HUES48 (cell line): ENCODE results near the gene NPAS2.

Experiments
- H3K27ac ChIP-seq: one replicate; pipeline ENCODE4 v1.7.0; 2013; ENCODE audit warnings: low read depth, low read length, inconsistent platforms
- H3K27me3 ChIP-seq: 2 replicates; pipeline ENCODE4 v1.6.1; 2013; ENCODE audit warnings: mild to moderate bottlenecking, low read length; ENCODE audit not compliant: control insufficient read depth, insufficient read depth
- H3K36me3 ChIP-seq: 2 replicates; pipeline ENCODE4 v1.6.1; 2013; ENCODE audit warnings: low read length; ENCODE audit not compliant: control insufficient read depth, insufficient read depth
- H3K4me1 ChIP-seq: 2 replicates; pipeline ENCODE4 v1.6.1; 2013; ENCODE audit warnings: mild to moderate bottlenecking, low read length; ENCODE audit not compliant: control insufficient read depth, insufficient read depth
- H3K4me3 ChIP-seq: 2 replicates; pipeline ENCODE4 v1.5.1; 2013; ENCODE audit warnings: mild to moderate bottlenecking, low read depth, low read length
- H3K9ac ChIP-seq: 2 replicates; pipeline ENCODE4 v1.6.1; 2013; ENCODE audit warnings: mild to moderate bottlenecking, low read depth, low read length, moderate library complexity
- H3K9me3 ChIP-seq: 2 replicates; pipeline ENCODE4 v1.6.1; 2013; ENCODE audit warnings: low read length; ENCODE audit not compliant: control insufficient read depth, insufficient read depth

NPAS2 gene

GRCh38 chr2:100919316-100919715 lies 99.4 kb downstream of the NPAS2 start:
- Histone ChIP-seq H3K27ac (no peak overlapping the region), H3K36me3 (no peaks in the 10 kb centered on the region), H3K9ac (no peak overlapping the region), H3K27me3 (no peaks in the 10 kb centered on the region), H3K9me3 (no peaks in the 10 kb centered on the region), H3K4me1 (no peaks in the 10 kb centered on the region), H3K4me3 (no peak overlapping the region)

GRCh38 chr2:100921685-100922161 lies 101.8 kb downstream of the NPAS2 start:
- no peaks in the 10 kb centered on the region for H3K4me1 ChIP-seq
- H3K27ac ChIP-seq, result no peak overlapping the region
- no peaks in the 10 kb centered on the region for H3K27me3 ChIP-seq
- no peaks in the 10 kb centered on the region for H3K36me3 ChIP-seq
- H3K9ac ChIP-seq, result no peak overlapping the region
- H3K9me3 ChIP-seq, result no peaks in the 10 kb centered on the region
- no peak overlapping the region for H3K4me3 ChIP-seq

GRCh38 chr2:100923461-100924060 lies 103.6 kb downstream of the NPAS2 start:
- Histone ChIP-seq H3K36me3 (no peaks in the 10 kb centered on the region), H3K27me3 (no peaks in the 10 kb centered on the region), H3K4me1 (no peaks in the 10 kb centered on the region), H3K9ac (no peak overlapping the region), H3K9me3 (no peaks in the 10 kb centered on the region), H3K27ac (no peak overlapping the region), H3K4me3 (no peak overlapping the region)

- Histone ChIP-seq H3K9ac (no peak overlapping the region), H3K36me3 (no peaks in the 10 kb centered on the region), H3K4me3 (no peak overlapping the region), H3K27ac (no peak overlapping the region), H3K9me3 (no peaks in the 10 kb centered on the region), H3K27me3 (no peaks in the 10 kb centered on the region), H3K4me1 (no peaks in the 10 kb centered on the region)
Measured at GRCh38 chr2:100924122-100924519, 104.2 kb downstream of the NPAS2 start.

GRCh38 chr2:100924520-100925451 lies 104.8 kb downstream of the NPAS2 start:
- no peaks in the 10 kb centered on the region for H3K36me3 ChIP-seq
- H3K9ac ChIP-seq, result no peak overlapping the region; the same call in 1 of the 2 replicates
- no peak overlapping the region for H3K27ac ChIP-seq
- H3K4me1 ChIP-seq, result no peaks in the 10 kb centered on the region
- no peaks in the 10 kb centered on the region for H3K27me3 ChIP-seq
- no peak overlapping the region for H3K4me3 ChIP-seq
- no peaks in the 10 kb centered on the region for H3K9me3 ChIP-seq

- H3K4me3 ChIP-seq, result no peak overlapping the region
- no peaks in the 10 kb centered on the region for H3K36me3 ChIP-seq
- H3K27ac ChIP-seq, result no peak overlapping the region
- H3K27me3 ChIP-seq, result no peaks in the 10 kb centered on the region
- H3K9me3 ChIP-seq, result no peaks in the 10 kb centered on the region
- no peaks in the 10 kb centered on the region for H3K4me1 ChIP-seq
- no peak overlapping the region for H3K9ac ChIP-seq
Measured at GRCh38 chr2:100928235-100928634, 108.3 kb downstream of the NPAS2 start.

GRCh38 chr2:100929147-100929546 lies 109.2 kb downstream of the NPAS2 start:
- Histone ChIP-seq H3K4me1 (no peaks in the 10 kb centered on the region), H3K9me3 (no peaks in the 10 kb centered on the region), H3K27ac (no peak overlapping the region), H3K9ac (no peak overlapping the region), H3K4me3 (no peak overlapping the region), H3K27me3 (no peaks in the 10 kb centered on the region), H3K36me3 (no peaks in the 10 kb centered on the region)

GRCh38 chr2:100934504-100935371 lies 114.8 kb downstream of the NPAS2 start:
- Histone ChIP-seq H3K36me3 (no peaks in the 10 kb centered on the region), H3K9ac (no peak overlapping the region), H3K4me3 (no peak overlapping the region), H3K27me3 (no peaks in the 10 kb centered on the region), H3K27ac (no peak overlapping the region), H3K4me1 (no peaks in the 10 kb centered on the region), H3K9me3 (no peaks in the 10 kb centered on the region)

- H3K27me3 ChIP-seq, result no peaks in the 10 kb centered on the region
- H3K36me3 ChIP-seq, result no peaks in the 10 kb centered on the region
- H3K9ac ChIP-seq, result no peak overlapping the region
- H3K27ac ChIP-seq, result no peak overlapping the region
- no peaks in the 10 kb centered on the region for H3K4me1 ChIP-seq
- no peaks in the 10 kb centered on the region for H3K9me3 ChIP-seq
- no peak overlapping the region for H3K4me3 ChIP-seq
Measured at GRCh38 chr2:100935372-100935752, 115.4 kb downstream of the NPAS2 start.

GRCh38 chr2:100936070-100936741 lies 116.3 kb downstream of the NPAS2 start:
- no peaks in the 10 kb centered on the region for H3K27me3 ChIP-seq
- no peak overlapping the region for H3K27ac ChIP-seq
- H3K9me3 ChIP-seq, result no peaks in the 10 kb centered on the region
- no peaks in the 10 kb centered on the region for H3K4me1 ChIP-seq
- no peaks in the 10 kb centered on the region for H3K36me3 ChIP-seq
- no peak overlapping the region for H3K4me3 ChIP-seq
- no peak overlapping the region for H3K9ac ChIP-seq
